ENCODE data around the gene CDKN2D. TPM values are rescaled to one million over a fixed set of nuclear protein-coding genes. Genes with fewer than 3 reads are reported as not detected.

The CDKN2D gene
- total RNA-seq = 10 to 100 TPM; 85.4 to 89.4 TPM

DNA sequence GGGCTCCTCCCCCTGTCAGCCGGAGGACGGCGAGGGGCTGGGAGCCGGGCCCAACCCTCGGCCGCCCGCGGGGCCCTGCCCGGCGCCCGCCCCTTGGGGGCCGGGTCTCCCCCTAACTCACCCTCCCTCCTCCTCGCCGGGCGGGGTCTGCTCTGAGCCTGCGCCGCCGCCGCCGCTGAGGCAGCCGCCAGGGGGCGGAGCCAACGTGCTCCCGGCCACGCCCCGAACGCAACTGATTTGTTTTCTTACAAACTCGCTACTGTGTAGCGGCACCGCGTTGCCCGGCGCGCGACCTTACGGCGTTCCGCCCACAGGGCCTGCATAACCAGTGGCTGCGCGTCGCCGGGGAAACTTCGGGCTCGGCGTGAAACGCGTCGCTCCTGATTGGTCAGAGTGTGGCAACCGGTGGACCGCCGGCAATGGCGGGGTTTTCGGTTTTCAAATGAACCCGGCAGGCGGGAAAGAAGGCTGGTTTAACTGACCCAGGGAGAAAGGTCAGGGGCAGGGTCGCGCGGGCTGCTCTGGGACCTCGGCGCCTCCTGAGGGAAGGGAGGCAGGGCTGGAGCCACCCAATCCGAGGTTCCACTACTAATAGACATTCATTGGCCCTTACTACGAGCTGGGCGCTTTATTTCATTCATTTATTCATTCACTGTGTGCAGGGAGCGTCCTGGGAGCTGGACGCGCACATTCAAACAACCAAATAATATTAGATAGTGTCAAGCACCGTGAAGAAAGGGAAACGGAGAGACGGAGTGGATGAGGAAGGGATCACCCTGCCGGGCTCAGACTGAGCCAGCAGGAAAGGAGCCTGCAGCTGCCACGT is at the start of gene CDKN2D:
Gene CDKN2D (minus strand): TSS at position 154 of the 826 bp plus-strand sequence. CDS start 326 bp downstream, outside the sequence.
- H3K9me3 Mint-ChIP-seq = no peaks in the 10 kb centered on the region
- H3K4me3 Mint-ChIP-seq = peak within 1 kb of the TSS; percentile 92
- peak within 1 kb of the TSS; percentile 97 for H3K27ac Mint-ChIP-seq
- no peaks in the 10 kb centered on the region for H3K27me3 Mint-ChIP-seq
- peaks cover 37% of the 10 kb centered on the region for H3K36me3 Mint-ChIP-seq (ENCODE audit: low read depth)
- H3K4me1 Mint-ChIP-seq = peaks cover 46% of the 10 kb centered on the region
- DNase-seq = peak; percentile 100
- POLR2A ChIA-PET = interaction anchor here (0.7 to 9.8 kb wide), 21 partner anchors 14 to 520 kb away, joined by 3 to 141 read pairs (median 4); partner anchors contain the start of genes CDC37, ICAM1, KEAP1 and LDLR
- CTCF ChIA-PET = interaction anchor here (0.6 to 8.9 kb wide), 15 partner anchors 12 to 363 kb away, joined by 3 to 73 read pairs (median 6); partner anchors contain the start of genes CDC37, ICAM1 and QTRT1

DNA sequence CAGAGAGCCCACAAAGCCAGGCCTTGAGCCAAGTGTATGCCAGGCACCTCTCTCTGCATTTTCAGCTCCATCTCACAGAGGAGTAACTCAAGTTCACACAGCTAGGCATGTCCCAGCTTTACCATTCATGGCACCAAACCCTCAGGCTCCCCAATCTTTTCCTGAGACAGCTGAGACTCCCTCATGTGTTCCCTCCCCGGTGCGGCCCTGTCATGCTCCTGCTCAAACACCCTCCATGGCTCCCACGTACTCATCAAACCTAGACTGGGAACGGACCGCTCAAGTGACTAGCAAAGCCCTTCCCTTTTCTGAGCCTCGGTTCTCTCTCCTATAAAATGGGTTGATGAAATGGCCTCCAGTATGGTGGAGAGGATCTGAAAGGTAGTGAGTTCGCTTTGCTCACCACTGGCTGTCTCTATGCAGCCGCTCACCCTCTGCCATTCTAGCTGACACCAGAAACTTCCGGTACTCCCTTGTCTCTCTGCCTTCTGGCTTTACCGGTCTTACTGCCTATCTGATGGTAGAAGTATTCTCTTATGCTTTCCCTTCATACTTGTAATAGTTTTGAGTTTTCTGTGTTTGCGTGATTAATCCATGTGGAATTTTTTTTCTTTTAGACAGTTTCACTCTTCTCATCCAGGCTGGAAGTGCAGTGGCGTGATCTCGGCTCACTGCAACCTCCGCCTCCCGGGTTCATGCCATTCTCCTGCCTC is 48.8 kb upstream of the CDKN2D start:
- Mint-ChIP-seq H3K4me3 (no peak overlapping the region), H3K9me3 (no peaks in the 10 kb centered on the region), H3K4me1 (peaks cover 42% of the 10 kb centered on the region), H3K36me3 (ENCODE audit: low read depth) (peaks cover 32% of the 10 kb centered on the region), H3K27me3 (no peaks in the 10 kb centered on the region), H3K27ac (no peak overlapping the region)
- ChIA-PET CTCF (interaction anchor here (0.6 kb wide), 1 partner anchor 27 kb away, joined by 3 read pairs; no protein-coding TSS in a partner anchor), POLR2A (interaction anchor here (5.1 kb wide), 1 partner anchor 14 kb away, joined by 31 read pairs; no protein-coding TSS in a partner anchor)
- DNase-seq = no peak

DNA sequence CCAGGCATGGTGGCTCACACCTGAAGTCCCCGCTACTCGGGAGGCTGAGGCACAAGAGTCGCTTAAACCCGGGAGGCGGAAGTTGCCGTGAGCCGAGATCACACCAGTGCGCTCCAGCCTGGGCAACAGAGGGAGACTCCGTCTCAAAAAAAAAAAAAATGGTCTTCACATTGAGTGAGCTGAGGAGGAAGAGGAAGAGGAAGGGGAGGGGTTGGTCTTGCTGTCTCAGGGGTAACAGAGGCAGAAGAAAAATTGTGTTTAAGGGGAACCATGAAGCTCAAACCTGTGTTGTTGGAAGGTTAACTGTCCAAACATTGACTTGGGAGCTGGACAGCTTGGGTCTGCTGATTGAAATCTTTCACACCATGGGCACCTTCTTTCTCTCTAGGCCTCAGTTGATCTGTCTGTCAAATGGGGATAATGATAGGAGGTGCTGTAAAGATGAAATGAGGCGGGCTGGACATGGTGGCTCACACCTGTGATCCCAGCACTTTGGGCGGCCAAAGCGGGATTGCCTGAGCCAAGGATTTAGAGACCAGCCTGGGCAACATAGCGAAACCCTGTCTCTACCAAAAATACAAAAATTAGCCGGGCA is 46.7 kb upstream of the CDKN2D start:
- POLR2A ChIA-PET = interaction anchor here (5.1 kb wide), 1 partner anchor 12 kb away, joined by 31 read pairs; no protein-coding TSS in a partner anchor
- H3K27ac Mint-ChIP-seq = peak overlapping the region; percentile 16
- H3K27me3 Mint-ChIP-seq = no peaks in the 10 kb centered on the region
- CTCF ChIA-PET = interaction anchor here (1.2 kb wide), 2 partner anchors 29 to 34 kb away, joined by 3 to 6 read pairs; no protein-coding TSS in a partner anchor
- H3K4me1 Mint-ChIP-seq = peaks cover 31% of the 10 kb centered on the region
- H3K4me3 Mint-ChIP-seq = no peak overlapping the region
- no peak for DNase-seq
- H3K36me3 Mint-ChIP-seq (ENCODE audit: low read depth) = peaks cover 23% of the 10 kb centered on the region
- no peaks in the 10 kb centered on the region for H3K9me3 Mint-ChIP-seq

DNA sequence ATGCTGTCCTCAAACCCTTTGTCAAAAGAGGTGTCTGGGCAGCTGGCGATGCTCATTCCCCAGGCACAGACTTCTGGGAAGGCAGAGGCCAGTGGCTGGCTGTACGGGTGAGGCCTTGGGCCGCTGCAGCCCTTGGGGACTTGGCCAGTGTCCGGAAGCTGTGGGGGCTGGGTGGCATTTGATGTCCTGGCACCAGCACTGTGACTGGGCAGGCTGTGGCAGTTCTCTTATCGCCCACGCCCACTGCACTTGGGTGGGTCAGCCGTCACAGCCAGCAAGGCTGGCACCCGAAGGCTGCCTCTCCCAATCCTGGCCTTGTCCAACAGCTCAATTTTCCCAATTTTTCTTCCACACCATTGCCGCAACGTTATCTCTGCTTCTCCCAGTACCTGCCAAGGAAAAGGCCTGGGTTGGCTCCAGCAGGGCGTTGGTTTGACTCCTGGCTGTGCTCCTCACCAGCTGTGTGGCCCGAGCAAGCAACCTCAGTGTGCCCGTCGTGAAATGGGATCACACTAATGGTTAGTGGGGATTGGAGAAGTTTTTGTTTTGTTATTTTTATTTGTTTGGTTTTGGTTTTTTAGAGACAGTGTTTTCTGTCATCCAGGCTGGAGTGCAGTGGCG is 43.8 kb upstream of the CDKN2D start:
- Mint-ChIP-seq H3K4me3 (no peak overlapping the region), H3K4me1 (peaks cover 28% of the 10 kb centered on the region), H3K9me3 (no peaks in the 10 kb centered on the region), H3K27ac (no peak overlapping the region), H3K36me3 (ENCODE audit: low read depth) (peaks cover 16% of the 10 kb centered on the region), H3K27me3 (no peaks in the 10 kb centered on the region)
- ChIA-PET POLR2A (interaction anchor here (0.8 to 2.6 kb wide), 5 partner anchors 10 to 40 kb away, joined by 3 to 21 read pairs (median 5); partner anchors contain the start of gene SLC44A2), CTCF (interaction anchor here (2.1 kb wide), 1 partner anchor 32 kb away, joined by 7 read pairs; no protein-coding TSS in a partner anchor)
- DNase-seq = no peak

DNA sequence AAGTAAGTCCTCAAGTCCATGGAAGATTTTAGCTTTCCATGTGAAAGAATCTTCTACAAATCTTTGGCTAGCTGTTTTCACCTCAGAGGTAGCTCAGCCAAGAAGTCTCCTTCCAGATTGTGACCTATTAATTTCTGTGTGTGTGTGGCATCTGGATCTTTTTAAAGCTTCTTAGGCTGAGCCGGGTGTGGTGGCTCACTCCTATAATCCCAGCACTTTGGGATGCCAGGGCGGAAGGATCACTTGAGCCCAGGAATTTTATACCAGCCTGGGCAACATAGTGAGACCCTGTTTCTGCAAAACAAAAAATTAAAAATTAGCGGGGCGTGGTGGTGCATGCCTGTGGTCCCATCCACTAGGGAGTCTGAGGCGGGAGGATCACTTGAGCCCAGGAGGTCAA is 43.1 kb upstream of the CDKN2D start:
- Mint-ChIP-seq H3K36me3 (ENCODE audit: low read depth) (peaks cover 15% of the 10 kb centered on the region), H3K4me1 (peaks cover 26% of the 10 kb centered on the region), H3K9me3 (no peaks in the 10 kb centered on the region), H3K27me3 (no peaks in the 10 kb centered on the region), H3K27ac (no peak overlapping the region), H3K4me3 (no peak overlapping the region)
- ChIA-PET POLR2A (interaction anchor here (0.8 to 2.6 kb wide), 5 partner anchors 9 to 41 kb away, joined by 3 to 21 read pairs (median 5); partner anchors contain the start of gene SLC44A2), CTCF (interaction anchor here (0.6 to 2.1 kb wide), 3 partner anchors 31 to 36 kb away, joined by 3 to 7 read pairs (median 5); no protein-coding TSS in a partner anchor)
- DNase-seq = no peak

DNA sequence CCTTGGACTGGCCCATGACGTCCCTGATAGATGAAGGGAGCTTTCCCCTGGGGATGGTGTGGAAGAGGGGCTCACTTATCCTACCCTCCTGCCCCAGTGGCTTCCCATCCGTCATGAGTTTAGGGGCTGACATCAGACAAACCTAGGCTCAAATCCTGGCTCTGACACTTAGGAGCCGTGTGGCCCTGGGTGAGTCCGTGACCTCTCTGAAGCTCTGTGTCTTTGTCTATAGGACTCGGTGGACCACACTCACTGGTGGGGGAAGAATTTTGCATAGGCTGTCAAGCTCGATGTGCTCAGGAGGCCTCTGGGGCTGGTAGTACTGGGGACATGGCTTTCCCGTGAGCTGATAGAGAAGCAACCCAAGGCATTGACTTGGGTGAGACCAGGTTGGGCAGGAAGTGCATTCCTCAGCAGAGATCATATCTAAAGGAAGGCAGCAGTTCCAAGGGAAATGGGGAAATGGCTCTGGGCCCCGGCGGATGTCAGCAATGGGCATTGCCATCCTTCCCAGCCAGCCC is 35.7 kb upstream of the CDKN2D start:
- Mint-ChIP-seq H3K4me1 (peaks cover 25% of the 10 kb centered on the region), H3K4me3 (peak overlapping the region; percentile 95), H3K9me3 (no peaks in the 10 kb centered on the region), H3K27me3 (peaks cover 3% of the 10 kb centered on the region), H3K27ac (peak overlapping the region; percentile 99), H3K36me3 (ENCODE audit: low read depth) (peaks cover 18% of the 10 kb centered on the region)
- ChIA-PET CTCF (interaction anchor here (0.5 to 4.0 kb wide), 4 partner anchors 21 to 201 kb away, joined by 3 to 39 read pairs (median 10); no protein-coding TSS in a partner anchor), POLR2A (interaction anchor here (0.7 to 4.3 kb wide), 24 partner anchors 7 to 113 kb away, joined by 3 to 41 read pairs (median 7); partner anchors contain the start of genes CDKN2D, DNM2, KEAP1 and KRI1)
- no peak for DNase-seq

DNA sequence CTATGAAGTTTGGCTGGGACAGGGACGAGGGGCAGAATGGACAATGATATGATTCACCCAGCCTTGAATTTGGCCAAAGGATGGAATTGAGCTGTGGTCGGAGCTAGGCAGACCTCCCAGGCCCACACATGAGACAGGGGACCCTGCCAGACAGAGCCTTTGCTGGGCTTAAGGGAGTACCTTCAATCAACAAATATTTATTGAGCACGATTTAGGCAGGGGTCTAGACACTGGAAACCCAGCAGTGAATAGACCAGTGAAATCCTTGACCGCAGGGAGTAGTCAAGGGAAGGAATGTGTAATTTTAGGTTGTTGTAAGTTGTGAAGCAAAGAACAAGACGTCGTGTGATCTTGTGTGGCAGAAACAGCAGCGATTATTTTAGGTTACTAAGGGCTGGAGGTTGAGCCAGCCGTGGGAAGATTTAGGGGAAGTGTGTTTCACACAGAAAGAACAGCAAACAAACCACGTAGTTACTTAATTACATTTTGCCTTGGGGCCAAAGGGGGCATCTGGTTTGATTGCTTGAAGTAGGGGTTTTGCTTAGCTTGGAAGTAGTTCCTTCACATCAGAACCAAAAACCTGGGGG is 35.2 kb upstream of the CDKN2D start:
- DNase-seq = peak; percentile 32
- POLR2A ChIA-PET = interaction anchor here (0.7 to 4.3 kb wide), 30 partner anchors 8 to 490 kb away, joined by 3 to 41 read pairs (median 6); partner anchors contain the start of genes CDKN2D, DNM2, KRI1 and QTRT1
- Mint-ChIP-seq H3K27ac (peak overlapping the region; percentile 99), H3K4me1 (peaks cover 25% of the 10 kb centered on the region), H3K4me3 (peak overlapping the region; percentile 95), H3K36me3 (ENCODE audit: low read depth) (peaks cover 18% of the 10 kb centered on the region), H3K27me3 (peaks cover 3% of the 10 kb centered on the region), H3K9me3 (no peaks in the 10 kb centered on the region)
- CTCF ChIA-PET = interaction anchor here (0.6 to 4.0 kb wide), 4 partner anchors 21 to 113 kb away, joined by 3 to 39 read pairs (median 10); no protein-coding TSS in a partner anchor

DNA sequence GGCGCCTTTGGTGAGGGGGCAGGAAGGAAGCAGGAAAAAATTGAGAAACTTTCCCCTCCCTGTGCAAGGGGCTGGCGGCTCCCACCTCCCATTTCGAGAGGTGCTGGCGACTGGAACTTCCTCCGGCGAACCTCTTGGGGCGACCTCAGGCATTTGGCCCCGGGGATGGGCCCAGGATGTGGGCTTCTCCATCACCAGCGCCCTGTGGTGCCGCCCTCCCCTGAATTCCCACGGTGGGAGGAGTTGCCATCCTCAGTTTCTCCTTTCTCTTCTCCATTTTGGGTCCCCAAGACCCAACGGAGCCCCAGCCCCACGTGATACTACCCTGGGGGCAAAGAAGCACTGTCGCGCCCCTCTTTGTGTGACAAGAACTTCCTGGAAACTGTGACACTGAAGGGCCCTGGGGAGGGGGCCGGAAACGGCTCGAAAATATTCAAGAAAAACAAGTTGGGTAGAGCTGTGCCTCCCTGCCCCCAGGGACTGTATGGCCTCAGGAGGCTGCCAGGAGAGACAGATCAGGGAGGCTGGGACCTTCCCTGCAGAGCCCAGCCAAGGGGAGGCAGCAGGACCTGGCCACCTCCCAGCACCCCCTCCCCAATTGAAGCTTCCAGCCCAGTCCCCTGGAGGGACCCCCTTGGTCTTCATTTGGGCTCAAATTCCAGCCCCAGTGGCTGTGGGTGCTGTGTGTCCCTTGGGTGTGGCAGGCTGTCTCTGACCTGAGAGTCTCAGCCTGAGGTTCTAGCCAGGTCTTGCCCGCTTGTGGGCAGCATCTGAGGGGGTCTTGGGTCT is 34.5 kb upstream of the CDKN2D start:
- Mint-ChIP-seq H3K36me3 (ENCODE audit: low read depth) (peaks cover 18% of the 10 kb centered on the region), H3K27me3 (peaks cover 3% of the 10 kb centered on the region), H3K27ac (peak overlapping the region; percentile 99), H3K4me1 (peaks cover 25% of the 10 kb centered on the region), H3K9me3 (no peaks in the 10 kb centered on the region), H3K4me3 (peak overlapping the region; percentile 95)
- ChIA-PET CTCF (interaction anchor here (1.1 to 4.0 kb wide), 4 partner anchors 23 to 114 kb away, joined by 3 to 39 read pairs (median 9); no protein-coding TSS in a partner anchor), POLR2A (interaction anchor here (0.7 to 4.3 kb wide), 32 partner anchors 8 to 491 kb away, joined by 3 to 41 read pairs (median 6); partner anchors contain the start of genes CDKN2D, DNM2, KRI1 and QTRT1)
- DNase-seq = peak; percentile 87

DNA sequence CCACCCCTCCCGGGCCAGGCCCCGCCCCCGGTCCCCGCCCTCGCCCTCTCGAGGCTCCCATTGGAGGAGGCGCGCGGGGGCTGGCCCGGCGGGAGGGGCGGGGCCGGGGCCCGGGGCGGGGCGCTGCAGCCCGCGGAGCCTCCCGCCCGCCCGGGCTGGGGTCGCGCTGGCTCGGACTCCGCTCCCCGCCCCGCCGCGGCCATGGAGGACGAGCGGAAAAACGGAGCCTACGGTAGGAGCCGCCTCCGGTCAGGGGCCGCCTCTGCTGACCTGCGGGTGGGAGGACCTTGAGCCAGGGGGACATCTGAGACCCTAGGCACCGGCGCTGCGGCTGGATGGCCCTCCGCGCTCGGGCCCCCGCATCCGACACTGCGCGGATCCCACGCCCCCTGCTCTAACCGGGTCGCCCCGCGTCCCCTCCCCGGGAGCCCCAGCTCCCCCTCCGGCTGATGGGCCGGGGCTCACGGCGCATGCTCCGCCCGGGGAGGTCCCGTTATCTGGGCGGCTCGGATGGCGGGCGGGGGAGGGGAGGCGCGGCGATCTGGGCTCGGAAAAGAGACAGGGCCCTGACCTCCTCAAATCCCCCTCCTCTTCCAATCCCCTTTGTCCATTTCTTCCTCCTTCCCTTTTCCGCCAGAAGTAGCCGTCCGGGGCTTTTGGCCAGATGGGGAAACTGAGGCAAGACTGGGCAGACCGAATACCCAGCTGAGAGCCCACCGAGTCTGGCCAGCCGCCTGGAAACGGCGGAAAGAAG is 33.7 kb upstream of the CDKN2D start:
- H3K27me3 Mint-ChIP-seq = peaks cover 3% of the 10 kb centered on the region

DNA sequence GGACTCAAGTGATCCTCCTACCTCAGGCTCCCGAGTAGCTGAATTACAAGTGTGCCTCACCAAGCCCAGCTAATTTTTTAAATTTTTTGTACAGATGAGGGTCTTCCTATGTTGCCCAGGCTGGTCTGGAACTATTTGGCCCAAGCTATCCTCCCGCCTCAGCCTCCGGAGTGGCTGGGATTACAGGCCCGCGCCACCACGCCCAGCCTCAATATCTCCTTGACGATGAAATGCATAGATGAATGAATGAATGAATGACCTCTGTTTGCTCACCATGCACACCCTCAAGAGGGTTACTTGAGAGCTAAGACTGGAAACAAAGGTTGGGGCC is 33.2 kb upstream of the CDKN2D start:
- Mint-ChIP-seq H3K4me1 (peaks cover 24% of the 10 kb centered on the region), H3K4me3 (peak overlapping the region; percentile 31), H3K27ac (peak overlapping the region; percentile 43), H3K9me3 (no peaks in the 10 kb centered on the region), H3K27me3 (peaks cover 3% of the 10 kb centered on the region), H3K36me3 (ENCODE audit: low read depth) (peaks cover 18% of the 10 kb centered on the region)
- POLR2A ChIA-PET = interaction anchor here (0.7 to 4.3 kb wide), 16 partner anchors 10 to 492 kb away, joined by 3 to 41 read pairs (median 6); partner anchors contain the start of genes ATG4D, CDKN2D, KRI1 and SLC44A2
- no peak for DNase-seq
- CTCF ChIA-PET = interaction anchor here (0.6 to 4.0 kb wide), 9 partner anchors 17 to 325 kb away, joined by 3 to 39 read pairs (median 4); partner anchors contain the start of gene DNM2

More for the DNA sequence above, 33.7 kb upstream of the CDKN2D start:
- Mint-ChIP-seq H3K4me3 (peak overlapping the region; percentile 95), H3K4me1 (peaks cover 25% of the 10 kb centered on the region), H3K9me3 (no peaks in the 10 kb centered on the region), H3K36me3 (ENCODE audit: low read depth) (peaks cover 18% of the 10 kb centered on the region), H3K27ac (peak overlapping the region; percentile 99)
- CTCF ChIA-PET = interaction anchor here (0.6 to 4.0 kb wide), 10 partner anchors 17 to 326 kb away, joined by 3 to 39 read pairs (median 4); partner anchors contain the start of gene DNM2
- POLR2A ChIA-PET = interaction anchor here (0.7 to 4.3 kb wide), 24 partner anchors 8 to 492 kb away, joined by 3 to 41 read pairs (median 7); partner anchors contain the start of genes ATG4D, CDKN2D, DNM2 and KRI1
- peak; percentile 91 for DNase-seq

Data from activated CD4-positive, alpha-beta memory T cell treated with anti-CD3 and anti-CD28 coated beads, Interleukin-2, amount 10 ng/mL, durations not matched to agents 7 days and 5 days (primary cell).